CD4-positive, alpha-beta memory T cell (primary cell): ENCODE data around the gene CXXC5. TPM values are rescaled to one million over a fixed set of nuclear protein-coding genes. Genes with fewer than 3 reads are reported as not detected.

Source experiments
- CTCF ChIA-PET: fragments of 350-600 bp; sonication (Branson Sonifier 250); formaldehyde crosslinking; loops from one replicate; lab custom pipeline; 2021; ENCODE audit warnings: inconsistent platforms; ENCODE audit not compliant: partially characterized antibody; lab: Charles Lee
- POLR2A ChIA-PET: fragments of 350-600 bp; sonication (Branson Sonifier 250); formaldehyde crosslinking; loops from one replicate; lab custom pipeline; 2021; ENCODE audit not compliant: partially characterized antibody; lab: Charles Lee
- DNase-seq, 5 donors: peaks; one replicate each; pipeline versions ENCODE4 v3.0.0 to v3.0.0-alpha.2; 2020 to 2022; ENCODE audit warnings: mixed read lengths in 1 of 5
- H3K27ac ChIP-seq: one replicate; pipeline ENCODE4 v1.7.0; 2013; ENCODE audit warnings: low read depth, low read length
- H3K27me3 ChIP-seq: 2 replicates; pipeline ENCODE4 v1.7.0; 2013; ENCODE audit warnings: mild to moderate bottlenecking, low read length, moderate library complexity; ENCODE audit not compliant: insufficient read depth
- H3K36me3 ChIP-seq: 2 replicates; pipeline ENCODE4 v1.7.0; 2013; ENCODE audit warnings: mild to moderate bottlenecking, low read length, moderate library complexity; ENCODE audit not compliant: insufficient read depth
- H3K4me1 ChIP-seq: 2 replicates; pipeline ENCODE4 v1.7.0; 2013; ENCODE audit warnings: mild to moderate bottlenecking, low read length, moderate library complexity; ENCODE audit not compliant: insufficient read depth
- H3K4me3 ChIP-seq, 2 donors: one replicate each; pipeline ENCODE4 v1.7.0; 2013; ENCODE audit warnings: low read length in 2 of 2, mild to moderate bottlenecking in 1 of 2
- H3K9me3 ChIP-seq, 2 donors: one replicate each; pipeline ENCODE4 v1.7.0; 2013; ENCODE audit warnings: low read length in 2 of 2, control low read depth in 1 of 2; ENCODE audit not compliant: control insufficient read depth in 1 of 2
- H3K27ac Mint-ChIP-seq, 7 donors: one replicate each; pipeline ENCODE4 v1.8.0; 2020 to 2021; ENCODE audit warnings: mixed read lengths in 7 of 7, mild to moderate bottlenecking in 6 of 7, inconsistent platforms in 3 of 7, moderate library complexity in 3 of 7
- H3K27me3 Mint-ChIP-seq, 2 donors: one replicate each; pipeline ENCODE4 v1.8.0; 2020 to 2021; ENCODE audit warnings: mixed read lengths in 2 of 2
- H3K36me3 Mint-ChIP-seq, 2 donors: one replicate each; pipeline ENCODE4 v1.8.0; 2020 to 2021; ENCODE audit warnings: mixed read lengths in 2 of 2, inconsistent platforms in 1 of 2, mild to moderate bottlenecking in 1 of 2
- H3K4me1 Mint-ChIP-seq, 4 donors: one replicate each; pipeline ENCODE4 v1.8.0; 2020 to 2021; ENCODE audit warnings: mixed read lengths in 4 of 4, mild to moderate bottlenecking in 1 of 4
- H3K4me3 Mint-ChIP-seq, 8 donors: one replicate each; pipeline ENCODE4 v1.8.0; 2020 to 2021; ENCODE audit warnings: mixed read lengths in 8 of 8, mild to moderate bottlenecking in 7 of 8, moderate library complexity in 6 of 8, inconsistent platforms in 3 of 8
- H3K9me3 Mint-ChIP-seq, 8 donors: one replicate each; pipeline ENCODE4 v1.8.0; 2020 to 2021; ENCODE audit warnings: mixed read lengths in 8 of 8, mild to moderate bottlenecking in 5 of 8, inconsistent platforms in 3 of 8, moderate library complexity in 1 of 8
- intact Hi-C: fragments of 100-400 bp; cut with micrococcal nuclease; formaldehyde crosslinking; loops from one replicate; pipeline ENCODE4 v1.15.1; 2023
- polyA plus RNA-seq, 2 donors: library from polyadenylated mRNA; unstranded; fragments of 300-500 nt; fragmentation: Illumina TruSeq; gene quantifications; one replicate each; pipeline ENCODE4 v1.2.3, GENCODE V29; 2021
- total RNA-seq, 2 experiments: library from RNA; stranded (reverse); gene quantifications; one replicate each; pipeline ENCODE4 v1.2.3, GENCODE V29; 2021

CXXC5 gene
- total and polyA plus RNA-seq, 4 experiments from 2014 or later = 1.6 to 5.5 (median 3.1) TPM

DNA sequence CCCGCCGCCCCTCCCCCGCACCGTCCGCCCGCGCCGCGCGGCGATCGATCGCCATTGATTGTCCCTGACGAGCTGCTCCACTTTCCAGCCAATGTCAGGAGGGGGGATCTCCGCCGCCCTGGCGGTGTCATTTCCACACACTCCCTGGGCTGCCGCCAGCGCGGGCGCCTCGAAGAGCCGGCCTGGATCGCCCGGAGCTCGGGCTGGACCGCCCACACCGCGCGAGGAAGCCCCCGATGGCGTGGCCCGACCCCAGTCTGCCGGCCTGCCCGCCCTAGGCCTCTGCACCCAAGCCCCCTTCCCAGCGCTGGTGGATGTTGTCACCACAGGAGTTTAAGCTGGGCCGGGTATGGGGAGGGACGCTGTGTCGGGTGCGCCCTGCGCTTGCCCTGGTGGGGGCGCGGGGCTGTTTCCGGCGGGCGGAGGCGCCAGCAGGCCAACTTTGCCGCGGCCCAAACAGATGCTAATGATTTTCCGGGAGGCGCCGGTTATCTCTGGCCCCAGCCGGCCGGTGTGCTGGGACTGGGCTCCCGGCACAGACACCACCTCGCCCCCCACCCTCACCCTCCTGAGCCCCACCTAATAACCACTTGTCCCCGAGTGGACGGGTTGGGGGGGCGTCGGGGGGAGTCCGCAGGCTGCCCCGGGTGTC, 10.6 kb upstream of the CXXC5 start:
- CTCF ChIA-PET = interaction anchor here (0.9 to 8.6 kb wide), 9 partner anchors 7 to 133 kb away, joined by 3 to 99 read pairs (median 4); no protein-coding TSS in a partner anchor
- peaks cover 2 to 4% of the 10 kb centered on the region in 2 donors for H3K36me3 Mint-ChIP-seq
- POLR2A ChIA-PET = interaction anchor here (1.0 to 4.7 kb wide), 5 partner anchors 10 to 129 kb away, joined by 3 to 28 read pairs (median 10); partner anchors contain the start of gene CXXC5
- H3K4me1 Mint-ChIP-seq = peaks cover 22 to 47% (median 38%) of the 10 kb centered on the region in 4 donors
- Histone ChIP-seq H3K4me1 (peaks cover 24% of the 10 kb centered on the region), H3K36me3 (no peaks in the 10 kb centered on the region), H3K27ac (no peak overlapping the region), H3K27me3 (no peaks in the 10 kb centered on the region), H3K9me3 (no peaks in the 10 kb centered on the region), H3K4me3 (no peak overlapping the region)
- no peaks in the 10 kb centered on the region for H3K9me3 Mint-ChIP-seq
- H3K4me3 Mint-ChIP-seq = peak overlapping the region in 7 of 8 donors; percentile 32 to 67 (median 47)
- intact Hi-C loops = loop anchor here (5.0 kb wide), 2 partner anchors 110 to 215 kb away; no protein-coding TSS in a partner anchor
- DNase-seq = peak; percentile 32 to 70 (median 46)
- peak overlapping the region in 3 of 7 donors; percentile 43 to 66 (median 48) for H3K27ac Mint-ChIP-seq
- H3K27me3 Mint-ChIP-seq = no peaks in the 10 kb centered on the region

DNA sequence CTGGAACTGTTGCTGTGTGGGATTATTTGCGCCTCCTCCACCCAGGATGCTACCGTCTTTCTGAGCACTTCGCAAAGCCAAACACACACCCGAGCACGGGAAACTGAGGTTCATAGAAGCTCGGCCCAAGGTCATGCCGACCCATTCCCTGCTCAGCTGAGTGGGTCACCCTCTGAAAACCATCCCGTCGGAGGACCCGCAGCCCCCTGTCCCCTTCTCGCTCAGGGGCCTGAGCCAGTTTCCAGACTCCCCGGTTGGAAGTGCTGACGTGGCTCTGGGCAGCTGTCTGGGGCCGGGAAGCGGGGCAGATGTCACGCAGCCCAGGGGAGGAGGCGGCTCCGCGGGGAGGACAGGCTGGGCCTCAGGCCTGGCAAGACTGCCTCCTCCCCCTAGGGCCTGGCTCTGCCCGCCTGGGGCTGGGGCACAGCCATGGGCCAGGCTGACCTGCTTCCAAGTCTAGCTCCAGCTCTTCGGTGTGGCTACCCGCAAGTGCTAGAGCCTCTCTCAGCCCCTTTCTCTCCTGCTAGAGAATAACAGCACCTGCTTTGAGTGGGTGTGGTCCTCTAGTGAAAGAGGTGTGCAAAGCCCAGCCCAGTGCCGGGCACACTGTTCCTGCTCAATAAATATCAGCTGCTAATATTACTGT, 9.9 kb upstream of the CXXC5 start:
- H3K27ac Mint-ChIP-seq = peak overlapping the region in 5 of 7 donors; percentile 25 to 73 (median 35)
- H3K36me3 Mint-ChIP-seq = peaks cover 1 to 2% of the 10 kb centered on the region in 2 donors
- Histone ChIP-seq H3K36me3 (no peaks in the 10 kb centered on the region), H3K4me3 (no peak overlapping the region), H3K9me3 (no peaks in the 10 kb centered on the region), H3K27ac (no peak overlapping the region), H3K4me1 (peaks cover 24% of the 10 kb centered on the region), H3K27me3 (no peaks in the 10 kb centered on the region)
- ChIA-PET CTCF (interaction anchor here (0.9 to 8.6 kb wide), 8 partner anchors 13 to 132 kb away, joined by 3 to 99 read pairs (median 4); no protein-coding TSS in a partner anchor), POLR2A (interaction anchor here (1.0 to 3.9 kb wide), 5 partner anchors 10 to 127 kb away, joined by 3 to 28 read pairs (median 7); partner anchors contain the start of genes CXXC5 and UBE2D2)
- no peaks in the 10 kb centered on the region for H3K27me3 Mint-ChIP-seq
- no peak for DNase-seq
- H3K4me3 Mint-ChIP-seq = peak overlapping the region in 7 of 8 donors; percentile 21 to 67 (median 47)
- intact Hi-C loops = loop anchor here (5.0 kb wide), 2 partner anchors 109 to 216 kb away; no protein-coding TSS in a partner anchor
- H3K9me3 Mint-ChIP-seq = no peaks in the 10 kb centered on the region
- H3K4me1 Mint-ChIP-seq = peaks cover 21 to 45% (median 36%) of the 10 kb centered on the region in 4 donors

DNA sequence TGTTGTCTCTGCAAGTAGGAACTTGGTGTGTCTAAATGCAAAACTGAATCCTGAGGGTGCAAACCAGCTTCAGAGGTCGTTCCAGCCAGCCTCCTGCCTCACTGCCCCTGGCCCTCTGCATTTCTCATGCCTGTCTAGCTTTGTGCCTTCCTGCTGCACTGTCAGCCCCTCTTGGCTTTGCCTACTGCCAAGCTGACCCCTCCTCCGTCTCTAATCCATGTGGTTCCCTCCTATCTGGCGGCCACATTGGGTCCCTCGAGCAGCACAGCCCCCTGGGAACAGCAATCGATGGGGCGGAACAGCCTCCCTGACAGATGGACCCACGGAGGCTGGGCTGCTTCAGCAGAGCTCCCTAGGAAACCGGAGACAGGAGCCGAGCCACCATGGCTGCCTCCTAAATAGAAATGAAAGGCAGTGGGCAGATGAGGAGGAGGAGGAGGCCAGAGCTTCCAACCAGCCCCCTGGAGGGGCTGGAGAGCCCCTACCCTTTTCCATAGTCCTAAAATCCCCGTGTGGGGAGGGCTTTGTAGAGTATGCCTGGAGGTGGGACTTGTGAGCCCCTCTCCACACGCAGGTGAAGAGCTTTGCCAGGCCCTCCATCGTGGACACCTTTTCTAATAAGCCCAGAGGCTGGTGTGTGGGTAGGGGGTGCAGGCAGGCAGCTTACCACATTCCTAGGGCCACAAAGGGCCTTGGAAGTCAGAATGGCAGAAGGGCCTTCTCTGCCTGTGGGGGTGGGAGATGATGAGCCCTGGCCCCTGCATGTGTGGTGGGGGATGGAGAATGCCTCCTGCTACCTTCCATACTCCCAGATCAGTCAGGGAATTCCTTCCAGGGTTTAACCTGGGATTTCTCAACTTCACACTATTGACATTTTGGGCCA, 9.2 kb upstream of the CXXC5 start:
- Histone ChIP-seq H3K4me1 (peaks cover 24% of the 10 kb centered on the region), H3K9me3 (no peaks in the 10 kb centered on the region), H3K27me3 (no peaks in the 10 kb centered on the region), H3K27ac (no peak overlapping the region), H3K36me3 (no peaks in the 10 kb centered on the region), H3K4me3 (no peak overlapping the region)
- Mint-ChIP-seq H3K9me3 (no peaks in the 10 kb centered on the region), H3K36me3 (no peaks in the 10 kb centered on the region), H3K27ac (peak overlapping the region in 4 of 7 donors; percentile 29 to 37 (median 32)), H3K27me3 (no peaks in the 10 kb centered on the region), H3K4me1 (peaks cover 20 to 40% (median 31%) of the 10 kb centered on the region in 4 donors), H3K4me3 (peak overlapping the region in 5 of 8 donors; percentile 21 to 43 (median 39))
- no peak for DNase-seq
- CTCF ChIA-PET = interaction anchor here (1.2 to 8.6 kb wide), 5 partner anchors 12 to 131 kb away, joined by 3 to 99 read pairs (median 4); no protein-coding TSS in a partner anchor
- POLR2A ChIA-PET = interaction anchor here (1.0 to 3.9 kb wide), 4 partner anchors 9 to 127 kb away, joined by 3 to 28 read pairs (median 6); partner anchors contain the start of genes CXXC5 and UBE2D2
- intact Hi-C loops = loop anchor here (5.0 kb wide), 2 partner anchors 108 to 217 kb away; no protein-coding TSS in a partner anchor

DNA sequence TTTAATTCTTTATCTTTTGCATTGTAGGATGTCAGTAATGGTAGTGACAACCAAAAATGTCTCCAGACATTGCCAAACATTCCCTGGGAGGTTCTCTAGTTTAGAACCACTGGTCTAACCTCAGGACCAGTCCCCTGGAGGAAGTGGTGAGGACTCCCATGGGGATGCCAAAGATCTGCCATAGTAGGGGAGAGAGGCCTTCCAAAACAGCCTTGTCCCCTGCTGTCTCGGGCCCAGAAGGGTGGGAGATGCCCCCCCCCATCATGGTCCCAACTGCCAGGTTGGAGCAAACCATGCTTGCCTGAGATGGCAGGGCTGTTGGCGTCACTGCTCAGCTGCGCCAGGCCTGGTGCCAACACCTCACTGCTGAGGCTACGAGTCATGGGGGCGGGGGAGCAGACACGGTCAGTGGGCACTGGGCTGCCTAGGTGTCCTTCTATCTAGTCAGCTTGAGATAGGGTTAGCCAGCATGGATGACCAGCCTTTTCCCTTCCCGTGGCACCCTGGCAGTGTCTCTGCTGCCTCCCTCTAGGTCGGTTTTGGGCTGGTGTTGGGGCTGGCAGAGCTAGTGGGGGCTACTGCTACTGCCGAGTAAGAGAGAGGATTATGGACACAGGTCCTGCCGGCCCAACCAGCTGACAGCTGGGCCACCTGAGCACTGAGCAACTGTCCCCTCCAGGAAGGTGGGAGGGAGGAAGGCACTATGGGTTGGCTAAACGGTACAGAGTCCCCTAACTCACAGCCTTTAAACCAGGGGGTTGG, 8.3 kb upstream of the CXXC5 start:
- peak overlapping the region in 1 of 7 donors; percentile 37 for H3K27ac Mint-ChIP-seq
- H3K27me3 Mint-ChIP-seq = no peaks in the 10 kb centered on the region
- no peaks in the 10 kb centered on the region for H3K36me3 Mint-ChIP-seq
- no peaks in the 10 kb centered on the region for H3K9me3 Mint-ChIP-seq
- intact Hi-C loops = loop anchor here (5.0 kb wide), 2 partner anchors 108 to 217 kb away; no protein-coding TSS in a partner anchor
- Histone ChIP-seq H3K27ac (no peak overlapping the region), H3K4me3 (no peak overlapping the region), H3K4me1 (peaks cover 24% of the 10 kb centered on the region), H3K9me3 (no peaks in the 10 kb centered on the region), H3K36me3 (no peaks in the 10 kb centered on the region), H3K27me3 (no peaks in the 10 kb centered on the region)
- H3K4me1 Mint-ChIP-seq = peaks cover 18 to 35% (median 27%) of the 10 kb centered on the region in 4 donors
- DNase-seq = no peak
- POLR2A ChIA-PET = no interaction called here
- H3K4me3 Mint-ChIP-seq = no peak overlapping the region
- CTCF ChIA-PET = interaction anchor here (1.2 to 8.6 kb wide), 3 partner anchors 11 to 126 kb away, joined by 3 to 99 read pairs (median 4); no protein-coding TSS in a partner anchor

DNA sequence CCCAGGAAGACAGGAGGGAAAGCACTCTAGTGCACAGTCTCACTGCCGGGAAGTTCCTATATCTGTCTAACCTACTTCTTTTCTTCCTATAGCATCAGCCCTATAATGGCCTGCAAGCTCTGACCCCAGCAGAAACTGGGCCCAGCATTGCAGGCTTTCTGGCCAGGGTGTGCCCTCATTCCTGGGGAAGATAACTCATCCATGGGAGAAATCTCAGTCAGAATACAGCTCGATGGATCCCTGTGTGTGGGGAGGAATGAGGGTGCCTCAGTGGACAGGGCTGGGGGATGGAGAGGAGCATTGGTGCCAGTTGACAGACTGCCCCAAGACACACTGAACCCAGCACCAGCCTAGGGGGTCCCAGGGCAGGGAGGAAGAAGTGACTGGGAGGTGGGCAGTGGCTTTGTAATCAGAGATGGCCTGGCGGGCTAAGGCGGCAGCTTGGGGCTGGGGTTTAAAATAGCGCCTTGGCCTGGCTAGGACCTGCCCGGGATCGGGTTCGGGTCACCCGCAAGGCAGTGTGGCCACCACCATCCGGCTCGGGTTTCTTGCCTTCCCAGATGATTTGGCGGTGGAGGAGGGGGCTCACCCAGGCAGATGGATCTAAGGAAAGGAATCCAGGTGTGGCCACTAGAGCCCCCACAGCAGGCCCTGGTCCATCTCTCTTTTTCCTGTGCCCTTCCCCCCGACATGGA, 7.6 kb upstream of the CXXC5 start:
- Histone ChIP-seq H3K36me3 (no peaks in the 10 kb centered on the region), H3K27me3 (no peaks in the 10 kb centered on the region), H3K27ac (no peak overlapping the region), H3K4me1 (peaks cover 16% of the 10 kb centered on the region), H3K9me3 (no peaks in the 10 kb centered on the region), H3K4me3 (no peak overlapping the region)
- Mint-ChIP-seq H3K27me3 (peaks cover 0 to 2% of the 10 kb centered on the region in 2 donors), H3K36me3 (no peaks in the 10 kb centered on the region), H3K27ac (peak overlapping the region in 2 of 7 donors; percentile 37 to 52), H3K9me3 (no peaks in the 10 kb centered on the region), H3K4me1 (peaks cover 16 to 35% (median 20%) of the 10 kb centered on the region in 4 donors), H3K4me3 (no peak overlapping the region)
- intact Hi-C loops = no loop called here
- POLR2A ChIA-PET = no interaction called here
- CTCF ChIA-PET = no interaction called here
- DNase-seq = no peak
